HEK293 (cell line): Measurements from ENCODE around the gene RAET1G.

Experiments
- CTCF ChIA-PET: fragments of 350-600 bp; formaldehyde crosslinking; extraction: SDS; loops from one replicate; lab custom pipeline; 2021; ENCODE audit warnings: antibody characterized with exemption; lab: Yijun Ruan, JAX
- POLR2A ChIA-PET: fragments of 300-600 bp; formaldehyde crosslinking; extraction: SDS; loops from one replicate; lab custom pipeline; 2020; ENCODE audit warnings: antibody characterized with exemption, inconsistent platforms; lab: Yijun Ruan, JAX
- H3K27ac ChIP-seq: fragments of 200-500 bp; sonication (Bioruptor generic); 2 replicates; pipeline ENCODE4 v1.5.1; 2014; ENCODE audit warnings: low read depth, low read length, control low read depth, inconsistent platforms; ENCODE audit errors: extremely low read depth
- H3K36me3 ChIP-seq, 2 experiments: fragments of 200-500 bp in 1 of 2; sonication (Bioruptor generic) in 1 of 2; 1 replicate in 1 of 2; 2 replicates in 1 of 2; pipeline ENCODE4 v1.5.1; 2014 to 2017; ENCODE audit warnings: inconsistent platforms in 2 of 2, low read length in 2 of 2; ENCODE audit not compliant: control insufficient read depth in 2 of 2, insufficient read depth in 1 of 2
- H3K4me1 ChIP-seq: fragments of 200-500 bp; sonication (Bioruptor generic); 2 replicates; pipeline ENCODE4 v1.5.1; 2014; ENCODE audit warnings: mild to moderate bottlenecking, low read length, inconsistent platforms; ENCODE audit not compliant: control insufficient read depth, insufficient read depth
- H3K4me3 ChIP-seq: 2 replicates; pipeline ENCODE4 v1.5.1; 2011; ENCODE audit warnings: low read depth, mild to moderate bottlenecking, control low read depth, low read length, moderate library complexity
- H3K9me3 ChIP-seq: fragments of 200-500 bp; sonication (Bioruptor generic); 2 replicates; pipeline ENCODE4 v1.5.1; 2014; ENCODE audit warnings: low read depth, low read length, inconsistent platforms; ENCODE audit not compliant: control insufficient read depth, insufficient read depth
- IKZF3 ChIP-seq: fragments of 450-650 bp; IDR thresholded peaks from 2 replicates; pipeline ENCODE4 v1.5.0; 2018; ENCODE audit warnings: missing biosample characterization, mild to moderate bottlenecking, missing genetic modification characterization, moderate library complexity
- KLF16 ChIP-seq: fragments of 450-650 bp; formaldehyde crosslinking; IDR thresholded peaks from 2 replicates; pipeline ENCODE4 v1.5.1; 2017; ENCODE audit warnings: missing biosample characterization, missing genetic modification characterization
- SCRT2 ChIP-seq: fragments of 450-650 bp; formaldehyde crosslinking; IDR thresholded peaks from 2 replicates; pipeline ENCODE4 v1.5.1; 2016; ENCODE audit warnings: missing biosample characterization, missing genetic modification characterization
- SETDB1 ChIP-seq: IDR thresholded peaks from one replicate; pipeline ENCODE4 v1.6.1; 2017; ENCODE audit warnings: mild to moderate bottlenecking, low read length, moderate library complexity, mixed read lengths; ENCODE audit not compliant: insufficient read length
- TRIM28 ChIP-seq: IDR thresholded peaks from 2 replicates; pipeline ENCODE4 v1.6.1; 2011; ENCODE audit warnings: low read length, control low read depth, borderline replicate concordance
- ZIC2 ChIP-seq: fragments of 450-650 bp; formaldehyde crosslinking; IDR thresholded peaks from 2 replicates; pipeline ENCODE4 v1.5.1; 2016; ENCODE audit warnings: missing biosample characterization, missing genetic modification characterization
- ZNF146 ChIP-seq: fragments of 450-650 bp; formaldehyde crosslinking; IDR thresholded peaks from 2 replicates; pipeline ENCODE4 v1.5.1; 2016; ENCODE audit warnings: missing biosample characterization, missing genetic modification characterization
- ZNF18 ChIP-seq: fragments of 450-650 bp; formaldehyde crosslinking; IDR thresholded peaks from 2 replicates; pipeline ENCODE4 v1.5.1; 2016; ENCODE audit warnings: missing biosample characterization, missing genetic modification characterization
- ZNF280D ChIP-seq: fragments of 450-650 bp; formaldehyde crosslinking; IDR thresholded peaks from 2 replicates; pipeline ENCODE4 v1.5.1; 2016; ENCODE audit warnings: missing biosample characterization, missing genetic modification characterization
- ZNF324 ChIP-seq: fragments of 450-650 bp; formaldehyde crosslinking; IDR thresholded peaks from 2 replicates; pipeline ENCODE4 v1.5.1; 2016; ENCODE audit warnings: missing biosample characterization, missing genetic modification characterization
- ZNF398 ChIP-seq: fragments of 450-650 bp; formaldehyde crosslinking; IDR thresholded peaks from 2 replicates; pipeline ENCODE4 v1.5.1; 2017; ENCODE audit warnings: missing biosample characterization, missing genetic modification characterization
- ZNF473 ChIP-seq: fragments of 450-650 bp; formaldehyde crosslinking; IDR thresholded peaks from 2 replicates; pipeline ENCODE4 v1.5.1; 2017; ENCODE audit warnings: missing biosample characterization, missing genetic modification characterization
- ZSCAN18 ChIP-seq: fragments of 450-650 bp; formaldehyde crosslinking; IDR thresholded peaks from 2 replicates; pipeline ENCODE4 v1.5.1; 2016; ENCODE audit warnings: missing biosample characterization, missing genetic modification characterization
- ZSCAN4 ChIP-seq: fragments of 450-650 bp; formaldehyde crosslinking; IDR thresholded peaks from 2 replicates; pipeline ENCODE4 v1.5.1; 2017; ENCODE audit warnings: missing biosample characterization, missing genetic modification characterization
- TF ChIP-seq, protein P1 (sequence below): fragments of 450-650 bp; formaldehyde crosslinking; IDR thresholded peaks from 2 replicates; pipeline ENCODE4 v1.5.1; 2016; ENCODE audit warnings: missing biosample characterization, missing genetic modification characterization
- TF ChIP-seq, protein P2 (sequence below): fragments of 450-650 bp; formaldehyde crosslinking; IDR thresholded peaks from 2 replicates; pipeline ENCODE4 v1.5.1; 2016; ENCODE audit warnings: missing biosample characterization, missing genetic modification characterization
- TF ChIP-seq, protein P3 (sequence below): fragments of 450-650 bp; IDR thresholded peaks from 2 replicates; pipeline ENCODE4 v1.5.1; 2018; ENCODE audit warnings: missing biosample characterization, mild to moderate bottlenecking, missing genetic modification characterization

The RAET1G gene

DNA sequence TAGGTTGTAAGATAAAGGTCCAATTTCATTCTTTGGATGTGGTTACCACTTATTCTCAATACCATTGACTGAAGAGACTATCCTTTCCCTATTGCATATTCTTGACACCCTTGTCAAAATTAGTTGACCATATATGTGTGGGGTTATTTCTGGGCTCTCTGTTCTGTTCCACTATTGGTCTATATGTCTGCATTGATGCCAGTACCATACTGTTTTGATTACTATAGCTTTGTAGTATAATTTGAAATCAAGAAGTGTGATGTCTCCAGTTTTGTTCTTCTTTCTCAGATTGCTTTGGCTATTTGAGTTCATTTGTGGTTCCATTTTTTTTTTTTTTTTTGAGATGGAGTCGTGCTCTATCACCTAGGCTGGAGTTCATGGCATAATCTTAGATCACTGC, 50.7 kb downstream of the RAET1G start:
- no peaks in the 10 kb centered on the region for H3K4me1 ChIP-seq
- H3K27ac ChIP-seq, result no peak overlapping the region
- ChIA-PET CTCF (interaction anchor here (0.6 to 1.6 kb wide), 5 partner anchors 31 to 729 kb away, joined by 3 to 5 read pairs (median 3); no protein-coding TSS in a partner anchor), POLR2A (no interaction called here)
- H3K36me3 ChIP-seq, result no peaks in the 10 kb centered on the region
- H3K4me3 ChIP-seq, result no peak overlapping the region
- H3K9me3 ChIP-seq, result no peaks in the 10 kb centered on the region
- TF ChIP-seq SETDB1, result peak; percentile 73
- TF ChIP-seq SCRT2, result no peak
- TF ChIP-seq, protein P1, sequence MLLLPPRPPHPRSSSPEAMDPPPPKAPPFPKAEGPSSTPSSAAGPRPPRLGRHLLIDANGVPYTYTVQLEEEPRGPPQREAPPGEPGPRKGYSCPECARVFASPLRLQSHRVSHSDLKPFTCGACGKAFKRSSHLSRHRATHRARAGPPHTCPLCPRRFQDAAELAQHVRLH (tag by site-specific recombination), result peak; percentile 71; the same call in 1 of the 2 replicates
- TF ChIP-seq ZNF280D (tag by site-specific recombination), result peak; percentile 85
- 0 out of 2 replicates have a peak, but pooled peaks have one; percentile 8 for TF ChIP-seq KLF16
- no peak for TF ChIP-seq ZNF324

DNA sequence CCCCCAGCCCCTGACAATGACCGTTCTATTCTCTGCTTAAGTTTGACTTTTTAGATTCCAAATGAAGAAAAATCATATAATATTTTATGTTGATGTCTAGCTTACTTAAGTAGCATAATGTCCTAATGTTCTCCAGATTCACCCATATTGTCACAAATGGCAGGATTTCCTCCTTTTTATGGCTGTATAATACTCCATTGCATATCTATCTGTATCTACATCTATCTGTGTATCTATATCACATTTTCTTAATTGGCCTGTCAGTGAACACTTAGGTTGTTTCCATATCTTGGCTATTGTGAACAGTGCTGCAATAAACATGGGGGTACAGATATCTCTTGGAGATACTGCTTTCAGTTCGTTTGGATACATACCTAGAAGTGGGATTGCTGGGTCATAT, 51.7 kb downstream of the RAET1G start:
- Histone ChIP-seq H3K27ac (no peak overlapping the region), H3K36me3 (no peaks in the 10 kb centered on the region)
- CTCF ChIA-PET, result interaction anchor here (0.6 to 1.6 kb wide), 5 partner anchors 16 to 54 kb away, joined by 3 to 5 read pairs (median 3); no protein-coding TSS in a partner anchor
- TF ChIP-seq ZNF146 (tag by site-specific recombination), result peak; percentile 77
- no peak for TF ChIP-seq ZSCAN4
- TF ChIP-seq, all 188 proteins: peak for 1
- Histone ChIP-seq H3K4me3 (no peak overlapping the region), H3K9me3 (no peaks in the 10 kb centered on the region), H3K4me1 (no peaks in the 10 kb centered on the region)
- POLR2A ChIA-PET, result interaction anchor here (0.6 kb wide), 1 partner anchor 79 kb away, joined by 3 read pairs; no protein-coding TSS in a partner anchor

DNA sequence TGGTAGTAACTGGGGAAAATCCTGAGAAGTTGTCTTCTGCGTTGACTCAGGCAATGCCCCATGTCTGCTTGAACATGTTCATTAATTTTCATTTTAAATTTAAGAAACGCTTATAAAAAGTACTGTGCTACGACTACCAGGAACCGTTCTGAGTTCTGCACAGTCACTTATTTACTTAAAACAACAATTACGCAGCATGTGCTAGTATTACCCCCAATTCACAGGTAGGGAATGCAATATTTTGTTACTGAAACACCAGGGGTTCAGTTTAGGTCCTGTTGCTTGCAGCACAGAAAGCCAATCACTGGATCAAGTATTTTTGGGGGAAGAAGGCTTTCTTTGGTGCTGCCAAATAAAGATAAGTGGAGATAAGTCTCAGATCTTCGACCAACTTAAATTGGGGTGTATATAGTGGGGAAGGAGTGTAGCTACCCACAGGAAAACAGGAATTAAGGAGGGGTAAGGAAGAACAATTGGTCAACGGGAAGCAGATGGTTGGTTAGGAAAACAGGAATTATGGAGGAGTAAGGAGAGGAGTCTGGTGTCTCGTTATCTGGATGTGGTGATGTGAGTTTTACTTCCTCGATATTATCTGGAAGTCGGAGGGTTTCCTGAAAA, 53.5 kb downstream of the RAET1G start:
- H3K36me3 ChIP-seq, result no peaks in the 10 kb centered on the region
- no peak overlapping the region for H3K27ac ChIP-seq
- no peaks in the 10 kb centered on the region for H3K9me3 ChIP-seq
- H3K4me1 ChIP-seq, result no peaks in the 10 kb centered on the region
- H3K4me3 ChIP-seq, result no peak overlapping the region
- POLR2A ChIA-PET, result interaction anchor here (0.6 kb wide), 1 partner anchor 199 kb away, joined by 4 read pairs; the partner anchor contains the start of gene ULBP3
- CTCF ChIA-PET, result interaction anchor here (0.9 to 1.7 kb wide), 6 partner anchors 22 to 57 kb away, joined by 3 to 6 read pairs (median 4); partner anchors contain the start of gene RAET1E
- TF ChIP-seq ZSCAN18 (tag by site-specific recombination) (no peak), IKZF3 (tag by site-specific recombination) (no peak), ZNF18 (tag by site-specific recombination) (no peak), TRIM28 (no peak), ZIC2 (tag by site-specific recombination) (no peak), ZNF398 (tag by site-specific recombination) (no peak), ZNF473 (tag by site-specific recombination) (no peak)
- TF ChIP-seq, protein P2, sequence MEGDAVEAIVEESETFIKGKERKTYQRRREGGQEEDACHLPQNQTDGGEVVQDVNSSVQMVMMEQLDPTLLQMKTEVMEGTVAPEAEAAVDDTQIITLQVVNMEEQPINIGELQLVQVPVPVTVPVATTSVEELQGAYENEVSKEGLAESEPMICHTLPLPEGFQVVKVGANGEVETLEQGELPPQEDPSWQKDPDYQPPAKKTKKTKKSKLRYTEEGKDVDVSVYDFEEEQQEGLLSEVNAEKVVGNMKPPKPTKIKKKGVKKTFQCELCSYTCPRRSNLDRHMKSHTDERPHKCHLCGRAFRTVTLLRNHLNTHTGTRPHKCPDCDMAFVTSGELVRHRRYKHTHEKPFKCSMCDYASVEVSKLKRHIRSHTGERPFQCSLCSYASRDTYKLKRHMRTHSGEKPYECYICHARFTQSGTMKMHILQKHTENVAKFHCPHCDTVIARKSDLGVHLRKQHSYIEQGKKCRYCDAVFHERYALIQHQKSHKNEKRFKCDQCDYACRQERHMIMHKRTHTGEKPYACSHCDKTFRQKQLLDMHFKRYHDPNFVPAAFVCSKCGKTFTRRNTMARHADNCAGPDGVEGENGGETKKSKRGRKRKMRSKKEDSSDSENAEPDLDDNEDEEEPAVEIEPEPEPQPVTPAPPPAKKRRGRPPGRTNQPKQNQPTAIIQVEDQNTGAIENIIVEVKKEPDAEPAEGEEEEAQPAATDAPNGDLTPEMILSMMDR (tag by site-specific recombination), result no peak
- TF ChIP-seq, protein P3, sequence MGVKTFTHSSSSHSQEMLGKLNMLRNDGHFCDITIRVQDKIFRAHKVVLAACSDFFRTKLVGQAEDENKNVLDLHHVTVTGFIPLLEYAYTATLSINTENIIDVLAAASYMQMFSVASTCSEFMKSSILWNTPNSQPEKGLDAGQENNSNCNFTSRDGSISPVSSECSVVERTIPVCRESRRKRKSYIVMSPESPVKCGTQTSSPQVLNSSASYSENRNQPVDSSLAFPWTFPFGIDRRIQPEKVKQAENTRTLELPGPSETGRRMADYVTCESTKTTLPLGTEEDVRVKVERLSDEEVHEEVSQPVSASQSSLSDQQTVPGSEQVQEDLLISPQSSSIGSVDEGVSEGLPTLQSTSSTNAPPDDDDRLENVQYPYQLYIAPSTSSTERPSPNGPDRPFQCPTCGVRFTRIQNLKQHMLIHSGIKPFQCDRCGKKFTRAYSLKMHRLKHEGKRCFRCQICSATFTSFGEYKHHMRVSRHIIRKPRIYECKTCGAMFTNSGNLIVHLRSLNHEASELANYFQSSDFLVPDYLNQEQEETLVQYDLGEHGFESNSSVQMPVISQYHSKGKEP (tag by site-specific recombination), result no peak
